ENCODE results near the gene DUSP28. TPM values are rescaled to one million over a fixed set of nuclear protein-coding genes. Genes with fewer than 3 reads are reported as not detected.

The DUSP28 gene
- polyA plus RNA-seq, 1 experiment, result 6.1 TPM

GRCh38 chr2:240551811-240552210 lies 8.3 kb upstream of the DUSP28 start:
- TF ChIP-seq CTCF (IDR thresholded peaks at IDR 0.05; ENCODE audit: low read depth, low read length), result no peak
- CTCF ChIA-PET, result interaction anchor here (1.6 to 1.8 kb wide), 3 partner anchors 8 to 38 kb away, joined by 4 to 9 read pairs (median 6); no protein-coding TSS in a partner anchor
- POLR2A ChIA-PET, result interaction anchor here (0.6 to 1.5 kb wide), 2 partner anchors 9 kb away, joined by 4 to 6 read pairs; no protein-coding TSS in a partner anchor

GRCh38 chr2:240553956-240554480 lies 6.1 kb upstream of the DUSP28 start:
- no peak for TF ChIP-seq CTCF (IDR thresholded peaks at IDR 0.05; ENCODE audit: low read depth, low read length)
- ChIA-PET CTCF (interaction anchor here (1.0 to 1.1 kb wide), 2 partner anchors 12 to 40 kb away, joined by 3 to 4 read pairs; no protein-coding TSS in a partner anchor), POLR2A (no interaction called here)
- no peak for DNase-seq (ENCODE audit: low read depth, low spot score)
- no peak overlapping the region for H3K4me3 ChIP-seq (ENCODE audit: low read depth, low read length)
- no peaks in the 10 kb centered on the region for H3K27me3 ChIP-seq (ENCODE audit: control insufficient read depth, insufficient read depth, low read length)
- peaks cover 4% of the 10 kb centered on the region for H3K9me3 ChIP-seq (ENCODE audit: control insufficient read depth, insufficient read depth, low read length)
- H3K27ac ChIP-seq (ENCODE audit: low read depth, low read length), result no peak overlapping the region

More at GRCh38 chr2:240551811-240552210, 8.3 kb upstream of the DUSP28 start:
- Histone ChIP-seq H3K27me3 (ENCODE audit: control insufficient read depth, insufficient read depth, low read length) (no peaks in the 10 kb centered on the region), H3K27ac (ENCODE audit: low read depth, low read length) (no peak overlapping the region), H3K9me3 (ENCODE audit: control insufficient read depth, insufficient read depth, low read length) (peaks cover 4% of the 10 kb centered on the region; the same call in 1 of the 2 replicates), H3K4me3 (ENCODE audit: low read depth, low read length) (no peak overlapping the region)
- no peak for DNase-seq (ENCODE audit: low read depth, low spot score)

GRCh38 chr2:240554767-240555493 lies 5.2 kb upstream of the DUSP28 start:
- ChIA-PET CTCF (interaction anchor here (0.6 kb wide), 1 partner anchor 82 kb away, joined by 3 read pairs; no protein-coding TSS in a partner anchor), POLR2A (no interaction called here)
- DNase-seq (ENCODE audit: low read depth, low spot score), result no peak
- H3K27me3 ChIP-seq (ENCODE audit: control insufficient read depth, insufficient read depth, low read length), result no peaks in the 10 kb centered on the region
- H3K9me3 ChIP-seq (ENCODE audit: control insufficient read depth, insufficient read depth, low read length), result peaks cover 4% of the 10 kb centered on the region
- TF ChIP-seq CTCF (IDR thresholded peaks at IDR 0.05; ENCODE audit: low read depth, low read length), result no peak
- no peak overlapping the region for H3K27ac ChIP-seq (ENCODE audit: low read depth, low read length)
- no peak overlapping the region for H3K4me3 ChIP-seq (ENCODE audit: low read depth, low read length)

- DNase-seq (ENCODE audit: low read depth, low spot score), result no peak
- H3K27me3 ChIP-seq (ENCODE audit: control insufficient read depth, insufficient read depth, low read length), result no peaks in the 10 kb centered on the region
- H3K27ac ChIP-seq (ENCODE audit: low read depth, low read length), result no peak overlapping the region
- POLR2A ChIA-PET, result no interaction called here
- CTCF ChIA-PET, result interaction anchor here (0.6 to 3.8 kb wide), 2 partner anchors 42 to 83 kb away, joined by 3 to 17 read pairs; no protein-coding TSS in a partner anchor
- TF ChIP-seq CTCF (IDR thresholded peaks at IDR 0.05; ENCODE audit: low read depth, low read length), result no peak
- no peak overlapping the region for H3K4me3 ChIP-seq (ENCODE audit: low read depth, low read length)
- peaks cover 4% of the 10 kb centered on the region for H3K9me3 ChIP-seq (ENCODE audit: control insufficient read depth, insufficient read depth, low read length)
Measured at GRCh38 chr2:240555541-240556250, 4.5 kb upstream of the DUSP28 start.
